ENCODE data around the gene NAP1L5. TPM values are rescaled to one million over a fixed set of nuclear protein-coding genes. Genes with fewer than 3 reads are reported as not detected.

Gene NAP1L5
- total and polyA plus RNA-seq, 4 donors = 2.0 to 10.0 (median 2.9) TPM

DNA sequence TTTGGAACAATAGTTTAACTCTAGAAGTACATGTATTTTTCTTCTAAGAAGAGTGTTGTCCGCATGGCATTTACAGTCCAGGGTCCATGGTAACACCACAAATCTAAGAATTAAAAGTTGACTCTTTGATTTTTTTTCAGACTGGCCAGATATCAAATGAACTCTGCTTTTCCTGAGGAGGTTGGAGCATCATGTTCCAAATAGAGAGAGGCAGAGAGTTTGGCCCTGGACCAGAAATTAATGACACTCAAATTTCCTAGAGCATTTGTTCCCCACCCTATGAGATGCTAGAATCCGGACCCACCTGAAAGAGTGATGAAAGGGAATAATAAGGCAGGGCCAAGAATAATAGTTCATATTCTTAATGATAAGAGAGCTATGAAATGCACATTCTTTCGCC, 47.0 kb upstream of the NAP1L5 start:
- H3K36me3 ChIP-seq (ENCODE audit: control insufficient read depth in 4 of 4, insufficient read depth in 3 of 4, low read depth in 1 of 4, low read length in 3 of 4) = peaks cover 0 to 15% (median 13%) of the 10 kb centered on the region in 4 donors

DNA sequence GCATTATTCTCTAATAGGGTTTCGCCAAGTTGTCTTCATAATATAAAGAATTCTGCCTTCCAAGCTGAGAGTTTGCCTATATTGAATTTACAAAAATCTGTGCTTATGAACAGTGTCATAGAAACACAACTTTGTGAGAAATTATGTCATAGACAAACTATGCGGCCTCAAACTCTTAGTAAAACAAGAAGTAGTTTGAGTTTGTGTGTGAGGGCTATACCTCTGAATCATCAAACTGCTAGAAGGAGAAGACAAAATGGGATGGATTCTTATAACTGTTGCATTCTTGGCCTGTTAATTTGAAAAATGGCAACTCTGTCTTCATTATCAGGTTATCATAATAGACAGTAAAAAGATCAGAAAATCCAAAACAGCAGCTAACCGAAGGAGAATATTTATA, 46.1 kb upstream of the NAP1L5 start:
- H3K27ac ChIP-seq (ENCODE audit: low read depth in 1 of 2, low read length in 2 of 2) = no peak overlapping the region
- TF ChIP-seq EGR1 (IDR thresholded peaks at IDR 0.05; ENCODE audit: low read depth in 2 of 2) (no peak), GABPA (IDR thresholded peaks at IDR 0.05 in 1 of 2, conservative IDR thresholded peaks at IDR 0.05 in 1 of 2) (no peak), RXRA (IDR thresholded peaks at IDR 0.05) (no peak), JUND (IDR thresholded peaks at IDR 0.05) (no peak), HNF4A (conservative IDR thresholded peaks at IDR 0.05) (no peak)
- TF ChIP-seq, protein P1, sequence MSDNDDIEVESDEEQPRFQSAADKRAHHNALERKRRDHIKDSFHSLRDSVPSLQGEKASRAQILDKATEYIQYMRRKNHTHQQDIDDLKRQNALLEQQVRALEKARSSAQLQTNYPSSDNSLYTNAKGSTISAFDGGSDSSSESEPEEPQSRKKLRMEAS (IDR thresholded peaks at IDR 0.05) = no peak
- TF ChIP-seq, protein P2, sequence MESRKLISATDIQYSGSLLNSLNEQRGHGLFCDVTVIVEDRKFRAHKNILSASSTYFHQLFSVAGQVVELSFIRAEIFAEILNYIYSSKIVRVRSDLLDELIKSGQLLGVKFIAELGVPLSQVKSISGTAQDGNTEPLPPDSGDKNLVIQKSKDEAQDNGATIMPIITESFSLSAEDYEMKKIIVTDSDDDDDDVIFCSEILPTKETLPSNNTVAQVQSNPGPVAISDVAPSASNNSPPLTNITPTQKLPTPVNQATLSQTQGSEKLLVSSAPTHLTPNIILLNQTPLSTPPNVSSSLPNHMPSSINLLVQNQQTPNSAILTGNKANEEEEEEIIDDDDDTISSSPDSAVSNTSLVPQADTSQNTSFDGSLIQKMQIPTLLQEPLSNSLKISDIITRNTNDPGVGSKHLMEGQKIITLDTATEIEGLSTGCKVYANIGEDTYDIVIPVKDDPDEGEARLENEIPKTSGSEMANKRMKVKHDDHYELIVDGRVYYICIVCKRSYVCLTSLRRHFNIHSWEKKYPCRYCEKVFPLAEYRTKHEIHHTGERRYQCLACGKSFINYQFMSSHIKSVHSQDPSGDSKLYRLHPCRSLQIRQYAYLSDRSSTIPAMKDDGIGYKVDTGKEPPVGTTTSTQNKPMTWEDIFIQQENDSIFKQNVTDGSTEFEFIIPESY (IDR thresholded peaks at IDR 0.05) = no peak
- TF ChIP-seq, protein P3, sequence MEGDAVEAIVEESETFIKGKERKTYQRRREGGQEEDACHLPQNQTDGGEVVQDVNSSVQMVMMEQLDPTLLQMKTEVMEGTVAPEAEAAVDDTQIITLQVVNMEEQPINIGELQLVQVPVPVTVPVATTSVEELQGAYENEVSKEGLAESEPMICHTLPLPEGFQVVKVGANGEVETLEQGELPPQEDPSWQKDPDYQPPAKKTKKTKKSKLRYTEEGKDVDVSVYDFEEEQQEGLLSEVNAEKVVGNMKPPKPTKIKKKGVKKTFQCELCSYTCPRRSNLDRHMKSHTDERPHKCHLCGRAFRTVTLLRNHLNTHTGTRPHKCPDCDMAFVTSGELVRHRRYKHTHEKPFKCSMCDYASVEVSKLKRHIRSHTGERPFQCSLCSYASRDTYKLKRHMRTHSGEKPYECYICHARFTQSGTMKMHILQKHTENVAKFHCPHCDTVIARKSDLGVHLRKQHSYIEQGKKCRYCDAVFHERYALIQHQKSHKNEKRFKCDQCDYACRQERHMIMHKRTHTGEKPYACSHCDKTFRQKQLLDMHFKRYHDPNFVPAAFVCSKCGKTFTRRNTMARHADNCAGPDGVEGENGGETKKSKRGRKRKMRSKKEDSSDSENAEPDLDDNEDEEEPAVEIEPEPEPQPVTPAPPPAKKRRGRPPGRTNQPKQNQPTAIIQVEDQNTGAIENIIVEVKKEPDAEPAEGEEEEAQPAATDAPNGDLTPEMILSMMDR (IDR thresholded peaks at IDR 0.05; ENCODE audit: low read depth, low read length, missing input control) = no peak
- TF ChIP-seq, protein P4, sequence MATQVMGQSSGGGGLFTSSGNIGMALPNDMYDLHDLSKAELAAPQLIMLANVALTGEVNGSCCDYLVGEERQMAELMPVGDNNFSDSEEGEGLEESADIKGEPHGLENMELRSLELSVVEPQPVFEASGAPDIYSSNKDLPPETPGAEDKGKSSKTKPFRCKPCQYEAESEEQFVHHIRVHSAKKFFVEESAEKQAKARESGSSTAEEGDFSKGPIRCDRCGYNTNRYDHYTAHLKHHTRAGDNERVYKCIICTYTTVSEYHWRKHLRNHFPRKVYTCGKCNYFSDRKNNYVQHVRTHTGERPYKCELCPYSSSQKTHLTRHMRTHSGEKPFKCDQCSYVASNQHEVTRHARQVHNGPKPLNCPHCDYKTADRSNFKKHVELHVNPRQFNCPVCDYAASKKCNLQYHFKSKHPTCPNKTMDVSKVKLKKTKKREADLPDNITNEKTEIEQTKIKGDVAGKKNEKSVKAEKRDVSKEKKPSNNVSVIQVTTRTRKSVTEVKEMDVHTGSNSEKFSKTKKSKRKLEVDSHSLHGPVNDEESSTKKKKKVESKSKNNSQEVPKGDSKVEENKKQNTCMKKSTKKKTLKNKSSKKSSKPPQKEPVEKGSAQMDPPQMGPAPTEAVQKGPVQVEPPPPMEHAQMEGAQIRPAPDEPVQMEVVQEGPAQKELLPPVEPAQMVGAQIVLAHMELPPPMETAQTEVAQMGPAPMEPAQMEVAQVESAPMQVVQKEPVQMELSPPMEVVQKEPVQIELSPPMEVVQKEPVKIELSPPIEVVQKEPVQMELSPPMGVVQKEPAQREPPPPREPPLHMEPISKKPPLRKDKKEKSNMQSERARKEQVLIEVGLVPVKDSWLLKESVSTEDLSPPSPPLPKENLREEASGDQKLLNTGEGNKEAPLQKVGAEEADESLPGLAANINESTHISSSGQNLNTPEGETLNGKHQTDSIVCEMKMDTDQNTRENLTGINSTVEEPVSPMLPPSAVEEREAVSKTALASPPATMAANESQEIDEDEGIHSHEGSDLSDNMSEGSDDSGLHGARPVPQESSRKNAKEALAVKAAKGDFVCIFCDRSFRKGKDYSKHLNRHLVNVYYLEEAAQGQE (IDR thresholded peaks at IDR 0.05) = no peak
- WGBS = 97% methylated on average over 3 of the region's 3 CpGs
- H3K36me3 ChIP-seq (ENCODE audit: control insufficient read depth in 4 of 4, insufficient read depth in 3 of 4, low read depth in 1 of 4, low read length in 3 of 4) = peaks cover 0 to 6% (median 6%) of the 10 kb centered on the region in 4 donors
- H3K9me3 ChIP-seq (ENCODE audit: control insufficient read depth in 4 of 4, low read length in 3 of 4) = no peaks in the 10 kb centered on the region
- H3K9ac ChIP-seq (ENCODE audit: low read depth in 1 of 2, low read length in 2 of 2) = no peak overlapping the region
- H3K4me3 ChIP-seq (ENCODE audit: low read depth in 1 of 3, low read length in 3 of 3) = no peak overlapping the region
- peaks cover 6 to 32% (median 23%) of the 10 kb centered on the region in 4 donors for H3K4me1 ChIP-seq (ENCODE audit: control insufficient read depth in 4 of 4, insufficient read depth in 4 of 4, low read length in 3 of 4)
- no peaks in the 10 kb centered on the region for H3K27me3 ChIP-seq (ENCODE audit: control insufficient read depth in 4 of 4, insufficient read depth in 4 of 4, low read length in 3 of 4)
- no peak for DNase-seq (ENCODE audit: low spot score)

More for the DNA sequence above, 47.0 kb upstream of the NAP1L5 start:
- TF ChIP-seq, protein P2 (IDR thresholded peaks at IDR 0.05) = no peak
- TF ChIP-seq HNF4A (conservative IDR thresholded peaks at IDR 0.05) (peak; percentile 23 to 31), RXRA (IDR thresholded peaks at IDR 0.05) (peak in 1 of 2 donors; percentile 4)
- WGBS = 61% methylated on average over 3 of the region's 3 CpGs
- H3K27ac ChIP-seq (ENCODE audit: low read depth in 1 of 2, low read length in 2 of 2) = peak overlapping the region in 1 of 2 donors; percentile 36
- H3K4me3 ChIP-seq (ENCODE audit: low read depth in 1 of 3, low read length in 3 of 3) = no peak overlapping the region
- peaks cover 6 to 32% (median 23%) of the 10 kb centered on the region in 4 donors for H3K4me1 ChIP-seq (ENCODE audit: control insufficient read depth in 4 of 4, insufficient read depth in 4 of 4, low read length in 3 of 4)
- no peak for DNase-seq (ENCODE audit: low spot score)
- no peak overlapping the region for H3K9ac ChIP-seq (ENCODE audit: low read depth in 1 of 2, low read length in 2 of 2)
- H3K9me3 ChIP-seq (ENCODE audit: control insufficient read depth in 4 of 4, low read length in 3 of 4) = no peaks in the 10 kb centered on the region
- no peaks in the 10 kb centered on the region for H3K27me3 ChIP-seq (ENCODE audit: control insufficient read depth in 4 of 4, insufficient read depth in 4 of 4, low read length in 3 of 4)
